Activated naive CD8-positive, alpha-beta T cell treated with anti-CD3 and anti-CD28 coated beads, Interleukin-2, amount 50 U/mL, for 16 hours (primary cell): Measurements from ENCODE around the gene RAET1L.
"Not testable (repeated sequence)": the region's sequence is repeated elsewhere in the genome, so short reads cannot be mapped to it uniquely, and the experiment has no call there.

Source experiments
- DNase-seq: peaks from one replicate; pipeline ENCODE4 v3.0.0-alpha.2; 2020; ENCODE audit warnings: low read depth, low spot score

The RAET1L gene

GRCh38 chr6:150016324-150017185, 8.8 kb downstream of the RAET1L start:
- no peak for DNase-seq

- DNase-seq, result not testable (repeated sequence)
Measured at GRCh38 chr6:150015281-150016001, 9.9 kb downstream of the RAET1L start.

DNA sequence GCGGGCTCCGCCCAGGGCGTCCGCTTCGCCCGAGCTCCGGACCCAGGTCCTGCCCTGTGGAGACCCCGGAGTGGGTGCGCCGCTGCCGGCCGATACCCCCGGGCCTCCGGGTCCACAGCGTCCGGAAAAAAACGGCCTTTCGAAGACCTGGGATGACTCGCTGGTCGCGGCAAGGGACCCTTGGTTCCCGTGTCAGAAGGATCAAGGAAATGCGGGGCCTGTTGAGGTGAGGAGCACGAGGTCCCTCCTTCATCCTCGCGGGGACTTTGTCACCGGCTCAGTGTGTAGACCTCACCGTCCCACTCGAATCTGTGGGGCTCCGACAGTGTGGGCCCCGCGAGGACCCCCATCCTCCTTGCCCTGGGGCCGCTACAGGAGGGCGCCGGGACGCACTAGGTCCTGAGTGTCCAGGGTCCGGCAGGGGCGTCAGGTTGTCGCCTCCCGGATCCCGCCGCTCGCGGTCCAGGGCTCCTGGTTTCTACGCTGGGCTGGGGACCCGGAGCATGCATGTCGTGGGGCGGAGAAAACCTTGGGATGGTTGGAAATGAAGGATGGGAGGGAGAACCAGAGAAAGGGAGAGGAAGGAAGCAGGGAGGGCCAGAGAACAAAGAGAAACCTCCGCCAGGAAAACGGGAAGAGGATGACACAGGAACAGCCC, 10.6 kb downstream of the RAET1L start:
- DNase-seq, result not testable (repeated sequence)

- not testable (repeated sequence) for DNase-seq
Measured at GRCh38 chr6:150013785-150014622, 11.3 kb downstream of the RAET1L start.

GRCh38 chr6:150012846-150013784, 12.2 kb downstream of the RAET1L start:
- not testable (repeated sequence) for DNase-seq

- no peak for DNase-seq
Measured at GRCh38 chr6:150008588-150008987, 16.7 kb downstream of the RAET1L start.

DNA sequence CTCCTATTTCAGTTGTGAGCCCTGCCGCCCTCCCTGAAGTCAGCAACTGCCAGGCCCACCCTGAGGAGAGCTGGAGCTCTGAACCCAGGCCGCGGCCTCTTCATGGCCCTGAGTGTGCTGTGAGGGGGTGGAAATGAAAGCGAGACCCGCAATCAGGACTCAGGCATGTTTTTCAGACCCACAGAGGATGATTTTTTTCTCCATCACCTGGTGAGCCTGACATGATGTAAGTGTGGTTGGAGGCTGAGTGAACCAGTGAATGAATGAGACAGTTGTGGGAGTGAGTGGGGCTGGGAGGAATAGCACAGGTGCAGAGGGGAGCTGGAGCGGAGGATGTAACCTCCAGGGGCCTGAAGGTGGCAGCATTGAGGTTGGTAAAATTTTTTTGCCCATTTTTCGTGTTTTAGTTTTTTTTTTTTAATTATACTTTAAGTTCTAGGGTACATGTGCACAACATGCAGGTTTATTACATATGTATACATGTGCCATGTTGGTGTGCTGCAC, 18.3 kb downstream of the RAET1L start:
- DNase-seq, result no peak

DNA sequence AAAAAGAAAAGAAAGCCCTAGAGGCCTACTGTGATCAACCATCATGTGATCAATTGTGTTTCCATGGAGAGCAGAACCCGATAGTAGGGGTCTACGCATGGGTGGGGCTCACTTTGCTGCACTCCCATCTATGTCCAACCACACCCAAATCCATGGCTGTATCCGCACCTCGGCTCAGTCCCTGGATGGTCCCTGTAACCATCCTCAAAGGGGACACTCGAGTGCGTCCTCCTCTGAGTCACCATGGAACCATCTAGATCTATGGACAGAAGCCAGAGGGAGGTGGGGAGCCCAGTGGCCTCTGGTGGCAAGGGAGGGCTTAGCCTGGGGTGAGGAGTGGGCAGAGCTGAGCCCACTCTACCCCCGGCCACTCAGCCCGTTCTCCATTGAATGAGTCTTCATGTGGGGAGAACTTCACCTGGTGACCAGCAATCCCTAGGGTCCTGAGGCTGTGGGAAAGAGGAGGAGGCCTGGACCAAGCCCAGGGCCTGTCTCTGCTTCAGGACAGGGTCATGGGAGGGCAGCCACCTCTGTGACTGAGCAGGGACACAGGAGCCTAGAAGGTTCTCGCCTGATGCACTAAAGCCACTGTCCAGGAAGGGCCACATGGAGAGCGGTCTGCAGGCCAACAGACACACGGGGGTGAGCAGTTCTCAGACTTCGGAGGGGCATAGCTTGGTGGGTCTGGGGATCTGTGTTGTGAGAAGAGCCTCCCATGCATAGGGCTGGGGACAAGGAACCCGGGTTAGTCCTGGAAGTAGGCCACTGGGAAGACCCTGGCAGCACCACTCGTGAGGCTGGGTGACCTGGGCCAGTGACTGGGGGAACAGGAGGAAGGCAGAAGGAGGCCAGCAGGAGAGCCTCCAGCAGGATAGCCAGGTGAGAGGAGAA, 19.3 kb downstream of the RAET1L start:
- no peak for DNase-seq

GRCh38 chr6:150004783-150005717, 20.3 kb downstream of the RAET1L start:
- DNase-seq, result peak; percentile 76

- no peak for DNase-seq
Measured at GRCh38 chr6:150004101-150004782, 21.1 kb downstream of the RAET1L start.

GRCh38 chr6:150003599-150003998, 21.7 kb downstream of the RAET1L start:
- DNase-seq, result not testable (repeated sequence)

DNA sequence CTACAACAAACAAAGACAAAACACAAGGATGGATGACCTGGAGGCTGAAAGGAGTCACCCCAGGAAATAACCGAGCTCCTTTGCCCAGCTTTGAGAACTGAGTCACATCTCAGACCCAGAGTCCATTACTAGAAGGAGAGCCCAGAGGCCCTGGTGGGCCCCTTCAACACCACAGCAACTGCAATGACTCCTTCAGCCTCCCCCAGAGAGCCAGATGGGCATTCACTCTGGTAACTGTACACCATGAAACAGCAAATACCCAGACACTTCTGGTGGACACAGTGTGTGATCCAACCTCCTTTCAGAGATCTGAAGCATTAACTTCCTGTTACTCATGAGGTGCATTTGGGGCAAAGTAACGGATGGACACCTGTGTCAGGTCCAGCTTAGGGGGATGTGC, 22.6 kb downstream of the RAET1L start:
- no peak for DNase-seq

DNA sequence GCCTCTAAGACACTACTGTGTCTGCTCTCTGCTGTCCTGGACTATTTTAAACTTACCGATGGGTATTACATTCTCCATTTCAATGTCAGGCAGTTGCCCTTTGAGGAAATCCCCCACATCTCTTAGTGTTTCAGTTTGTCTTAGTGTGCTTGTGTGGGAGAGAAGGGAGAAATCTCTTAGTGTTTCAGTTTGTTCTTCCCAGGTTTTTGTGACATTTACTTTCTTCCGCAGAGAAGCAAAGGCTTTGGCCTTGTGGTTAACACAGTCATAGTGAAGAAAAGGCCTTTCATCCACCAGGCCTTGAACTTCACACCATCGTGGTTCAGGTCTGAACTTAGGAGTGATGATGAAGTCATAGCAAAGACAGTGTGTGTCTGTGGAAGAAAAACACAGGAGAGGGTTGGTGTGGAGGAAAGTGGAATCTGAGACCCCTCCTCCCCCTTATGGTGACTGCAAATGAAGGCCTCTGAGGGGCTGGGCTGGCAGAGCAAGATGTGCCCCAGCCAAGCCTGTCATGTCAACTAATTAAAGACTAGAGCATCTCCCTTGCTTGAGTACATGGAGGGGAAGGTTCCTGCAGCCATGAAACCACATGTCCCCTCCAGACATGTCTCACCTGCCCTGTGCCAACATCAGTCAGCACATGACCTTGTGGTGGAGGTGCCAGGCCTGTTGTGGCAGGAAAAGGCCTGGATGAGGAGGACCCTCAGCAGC, 23.9 kb downstream of the RAET1L start:
- no peak for DNase-seq

- DNase-seq, result no peak
Measured at GRCh38 chr6:149999636-150000035, 25.7 kb downstream of the RAET1L start.

- no peak for DNase-seq
Measured at GRCh38 chr6:149995971-149996370, 29.4 kb downstream of the RAET1L start.

GRCh38 chr6:149995235-149995750, 30.0 kb downstream of the RAET1L start:
- no peak for DNase-seq
